ENCODE data around the gene CORO2A. TPM values are rescaled to one million over a fixed set of nuclear protein-coding genes. Genes with fewer than 3 reads are reported as not detected.
A peak's percentile ranks its signal among the peaks of the same experiment; 100 is the strongest.

Gene CORO2A
- total and polyA plus RNA-seq, 8 donors = 0.20 to 1.3 (median 0.60) TPM

GRCh38 chr9:98087420-98088354 is 104.8 kb downstream of the CORO2A start:
- peak in 3 of 4 donors; percentile 49 to 75 (median 53) for ATAC-seq
- TF ChIP-seq, protein P1, sequence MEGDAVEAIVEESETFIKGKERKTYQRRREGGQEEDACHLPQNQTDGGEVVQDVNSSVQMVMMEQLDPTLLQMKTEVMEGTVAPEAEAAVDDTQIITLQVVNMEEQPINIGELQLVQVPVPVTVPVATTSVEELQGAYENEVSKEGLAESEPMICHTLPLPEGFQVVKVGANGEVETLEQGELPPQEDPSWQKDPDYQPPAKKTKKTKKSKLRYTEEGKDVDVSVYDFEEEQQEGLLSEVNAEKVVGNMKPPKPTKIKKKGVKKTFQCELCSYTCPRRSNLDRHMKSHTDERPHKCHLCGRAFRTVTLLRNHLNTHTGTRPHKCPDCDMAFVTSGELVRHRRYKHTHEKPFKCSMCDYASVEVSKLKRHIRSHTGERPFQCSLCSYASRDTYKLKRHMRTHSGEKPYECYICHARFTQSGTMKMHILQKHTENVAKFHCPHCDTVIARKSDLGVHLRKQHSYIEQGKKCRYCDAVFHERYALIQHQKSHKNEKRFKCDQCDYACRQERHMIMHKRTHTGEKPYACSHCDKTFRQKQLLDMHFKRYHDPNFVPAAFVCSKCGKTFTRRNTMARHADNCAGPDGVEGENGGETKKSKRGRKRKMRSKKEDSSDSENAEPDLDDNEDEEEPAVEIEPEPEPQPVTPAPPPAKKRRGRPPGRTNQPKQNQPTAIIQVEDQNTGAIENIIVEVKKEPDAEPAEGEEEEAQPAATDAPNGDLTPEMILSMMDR (IDR thresholded peaks at IDR 0.05) = no peak
- H3K9me3 ChIP-seq = no peaks in the 10 kb centered on the region
- peak overlapping the region in 1 of 4 donors; percentile 27 for H3K4me3 ChIP-seq
- H3K4me1 ChIP-seq = no peaks in the 10 kb centered on the region
- no peak overlapping the region for H3K27ac ChIP-seq
- peak in 2 of 6 donors; percentile 59 to 61 for DNase-seq
- H3K27me3 ChIP-seq = no peaks in the 10 kb centered on the region
- 37 to 42% methylated on average over 71 to 92 of the region's 92 CpGs for WGBS, 2 donors
- FAIRE-seq = no peak
- intact Hi-C loops (cut with DNase I) = no loop called here
- H3K36me3 ChIP-seq = peaks cover 0 to 8% (median 6%) of the 10 kb centered on the region in 3 donors

DNA sequence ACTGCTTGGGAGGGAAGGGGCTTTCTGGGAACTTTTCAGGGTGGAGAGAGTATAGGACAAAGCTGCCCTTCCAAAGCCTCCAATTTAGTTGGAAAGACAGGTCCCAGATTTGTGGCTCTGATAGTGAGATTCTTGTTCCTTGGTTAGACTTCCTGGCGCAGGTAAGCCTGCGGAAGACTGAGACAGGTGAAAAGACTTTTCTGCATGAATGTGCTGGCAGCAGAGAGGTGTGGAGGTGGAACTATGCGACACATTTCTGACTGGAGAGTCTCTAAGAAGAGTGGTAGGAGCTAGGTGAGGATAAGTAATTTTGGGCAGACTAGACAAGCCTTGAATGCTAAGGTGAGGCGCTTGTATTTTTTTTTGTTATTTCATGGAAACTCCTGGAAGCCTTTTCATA is 106.0 kb downstream of the CORO2A start:
- 95 to 96% methylated on average over 4 of the region's 4 CpGs for WGBS, 2 donors
- Histone ChIP-seq H3K36me3 (peaks cover 4 to 20% (median 13%) of the 10 kb centered on the region in 3 donors), H3K27me3 (no peaks in the 10 kb centered on the region), H3K9me3 (no peaks in the 10 kb centered on the region), H3K27ac (no peak overlapping the region), H3K4me1 (no peaks in the 10 kb centered on the region), H3K4me3 (no peak overlapping the region)
- ATAC-seq (no peak), FAIRE-seq (no peak), DNase-seq (no peak)
- TF ChIP-seq, protein P1 (IDR thresholded peaks at IDR 0.05) = no peak
- intact Hi-C loops (cut with DNase I) = no loop called here

DNA sequence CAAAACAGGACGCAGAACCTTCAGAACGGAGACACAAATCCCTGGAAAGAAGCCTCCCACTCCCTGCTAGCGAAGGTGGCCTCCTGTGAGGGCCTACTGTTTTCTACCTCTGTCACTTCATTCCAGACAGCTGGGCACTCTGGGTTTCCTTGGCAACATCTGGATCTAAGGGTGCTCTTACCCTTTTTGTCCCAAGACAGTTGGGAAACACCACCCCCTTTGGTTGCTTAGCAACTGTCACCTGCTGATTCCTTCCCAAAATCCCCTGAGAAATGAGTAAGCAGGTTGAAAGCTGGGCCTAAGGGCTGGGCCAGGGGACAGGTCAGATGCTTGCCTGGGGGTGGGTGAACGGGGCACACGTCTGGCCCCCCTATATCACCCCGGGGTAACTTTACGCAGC is 106.5 kb downstream of the CORO2A start:
- peak in 2 of 4 donors; percentile 15 to 42 for ATAC-seq
- TF ChIP-seq, protein P1 (IDR thresholded peaks at IDR 0.05) = no peak
- Histone ChIP-seq H3K36me3 (peaks cover 5 to 26% (median 17%) of the 10 kb centered on the region in 3 donors), H3K27me3 (no peaks in the 10 kb centered on the region), H3K9me3 (no peaks in the 10 kb centered on the region), H3K4me1 (no peaks in the 10 kb centered on the region), H3K27ac (no peak overlapping the region), H3K4me3 (no peak overlapping the region)
- intact Hi-C loops (cut with DNase I) = no loop called here
- 79 to 81% methylated on average over 7 of the region's 7 CpGs for WGBS, 2 donors
- DNase-seq = no peak
- FAIRE-seq = no peak

GRCh38 chr9:98085058-98085457 is 107.4 kb downstream of the CORO2A start:
- H3K27me3 ChIP-seq = no peaks in the 10 kb centered on the region
- ATAC-seq (no peak), DNase-seq (no peak), FAIRE-seq (no peak)
- H3K4me3 ChIP-seq = no peak overlapping the region
- WGBS, 2 donors = 91 to 92% methylated on average over 4 of the region's 4 CpGs
- H3K9me3 ChIP-seq = no peaks in the 10 kb centered on the region
- TF ChIP-seq, protein P1 (IDR thresholded peaks at IDR 0.05) = no peak
- intact Hi-C loops (cut with DNase I) = no loop called here
- no peaks in the 10 kb centered on the region for H3K4me1 ChIP-seq
- H3K27ac ChIP-seq = no peak overlapping the region
- peaks cover 5 to 28% (median 17%) of the 10 kb centered on the region in 3 donors for H3K36me3 ChIP-seq

- FAIRE-seq (no peak), ATAC-seq (no peak), DNase-seq (no peak)
- TF ChIP-seq, protein P1 (IDR thresholded peaks at IDR 0.05) = no peak
- no peak overlapping the region for H3K27ac ChIP-seq
- WGBS, 2 donors = 89 to 95% methylated on average over 3 of the region's 3 CpGs
- H3K36me3 ChIP-seq = peaks cover 5 to 31% (median 17%) of the 10 kb centered on the region in 3 donors
- H3K9me3 ChIP-seq = no peaks in the 10 kb centered on the region
- intact Hi-C loops (cut with DNase I) = no loop called here
- no peak overlapping the region for H3K4me3 ChIP-seq
- H3K27me3 ChIP-seq = no peaks in the 10 kb centered on the region
- no peaks in the 10 kb centered on the region for H3K4me1 ChIP-seq
Observed at GRCh38 chr9:98084396-98084795, 108.0 kb downstream of the CORO2A start.
